HG03097 (cell line): ENCODE measurements around the gene QSOX1.
"Not testable (repeated sequence)": the region's sequence is repeated elsewhere in the genome, so short reads cannot be mapped to it uniquely, and the experiment has no call there.

Experiments used
- ATAC-seq: cut with Tn5 transposase; IDR thresholded peaks from one replicate; pipeline ENCODE4 v1.9.1; 2021; ENCODE audit not compliant: unreplicated experiment, low FRiP score

Gene QSOX1

DNA sequence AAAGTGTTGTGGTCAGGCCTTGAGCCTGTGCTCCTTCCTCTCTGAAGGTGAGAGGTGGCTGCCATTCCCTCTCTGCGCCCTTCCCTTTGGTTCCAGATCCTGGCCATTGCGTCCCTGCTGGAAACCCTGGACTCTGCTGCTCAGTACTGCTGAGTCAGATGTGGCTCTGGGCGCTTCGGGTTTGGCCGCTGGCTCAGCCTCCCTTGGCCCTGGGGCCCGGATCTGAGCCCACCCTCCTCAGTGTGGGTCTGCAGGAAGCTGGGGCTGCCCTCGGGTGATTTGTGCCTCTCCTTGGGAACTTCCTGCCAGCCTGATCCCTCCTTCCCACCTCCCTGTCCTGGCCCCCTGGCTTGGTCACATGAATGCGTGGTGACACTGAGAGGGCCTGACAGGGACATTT lies 32.2 kb downstream of the QSOX1 start:
- ATAC-seq, result no peak

DNA sequence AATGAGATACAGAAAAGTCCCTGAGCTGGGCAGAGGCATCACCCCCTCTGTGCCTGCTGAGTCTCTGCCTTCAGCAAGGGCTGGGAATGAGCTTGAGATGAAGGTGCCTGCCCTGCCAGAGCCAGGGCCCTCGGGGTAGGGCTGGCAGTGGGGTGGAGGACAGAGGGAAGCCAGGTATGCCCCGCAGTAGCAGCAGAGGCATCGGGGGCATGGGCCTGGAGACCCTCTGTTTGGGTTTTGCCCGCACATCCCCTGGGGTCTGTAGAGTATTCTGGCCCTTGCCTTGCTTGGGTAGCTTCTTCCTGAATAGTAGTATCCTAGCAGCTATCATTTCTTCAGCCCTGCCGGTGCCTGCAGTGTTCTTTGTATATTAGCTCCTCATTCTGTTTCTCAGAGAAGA lies 33.0 kb downstream of the QSOX1 start:
- ATAC-seq, result no peak

DNA sequence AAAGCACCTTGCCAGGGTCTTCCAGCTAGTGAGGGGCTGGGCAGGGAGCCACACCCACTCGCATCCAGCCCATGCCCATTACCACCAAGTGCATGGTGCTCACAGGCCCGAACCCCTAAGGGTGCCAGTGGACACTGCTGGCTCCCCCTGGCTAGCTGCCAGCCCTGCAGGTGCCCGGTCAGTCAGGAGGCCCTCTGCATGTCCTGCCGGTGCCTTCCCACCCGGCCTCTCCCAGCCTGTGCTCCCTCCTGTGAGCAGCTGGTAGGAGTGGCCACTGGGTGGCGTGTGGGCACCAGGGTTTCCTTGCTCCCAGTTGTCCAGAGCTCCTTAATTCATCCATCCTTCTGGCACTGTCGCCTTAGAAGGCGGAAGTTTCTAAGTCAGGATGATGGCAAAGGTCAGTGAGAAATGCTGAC lies 33.4 kb downstream of the QSOX1 start:
- ATAC-seq, result no peak

DNA sequence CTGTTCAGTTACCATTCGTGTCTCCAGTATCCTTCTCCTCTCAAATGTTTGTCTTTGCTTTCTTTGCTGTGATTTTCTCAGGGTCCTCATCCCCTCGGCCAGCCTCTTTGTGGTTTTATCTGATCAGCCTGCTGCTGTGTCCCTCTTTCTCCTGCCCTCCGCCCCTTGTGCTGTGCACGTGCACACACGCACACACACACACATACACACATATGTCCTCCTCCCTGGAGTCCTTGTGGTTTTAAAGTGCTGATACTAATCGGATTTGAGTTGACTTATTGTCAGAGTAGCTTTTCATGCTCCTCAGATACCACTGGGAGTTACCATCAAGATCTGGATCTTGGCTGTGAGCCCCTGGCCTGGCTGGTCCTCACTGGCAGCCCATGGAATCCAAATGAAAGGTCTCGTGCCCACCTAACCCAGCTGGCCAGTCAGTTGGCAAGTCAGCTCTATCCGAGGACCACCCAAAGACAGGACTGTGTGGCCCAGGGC lies 34.1 kb downstream of the QSOX1 start:
- ATAC-seq, result no peak

DNA sequence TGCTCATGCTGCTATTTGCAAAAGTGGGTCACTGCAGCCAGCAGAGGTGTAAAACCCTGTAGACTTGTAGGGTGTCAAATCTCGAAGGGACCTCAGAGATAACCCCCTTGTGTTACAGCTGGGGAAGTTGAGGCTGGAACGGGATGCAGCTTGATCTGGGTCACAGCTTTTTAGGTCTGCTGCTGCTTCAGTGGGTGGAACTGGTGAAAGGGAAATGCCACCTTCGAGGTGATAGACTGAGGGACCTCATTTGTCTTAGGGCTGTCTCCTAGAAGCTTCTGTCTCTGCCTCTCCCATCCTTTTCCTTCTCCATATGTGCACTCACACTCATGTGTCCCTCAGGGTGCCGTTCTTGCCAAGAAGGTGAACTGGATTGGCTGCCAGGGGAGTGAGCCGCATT lies 35.4 kb downstream of the QSOX1 start:
- no peak for ATAC-seq

DNA sequence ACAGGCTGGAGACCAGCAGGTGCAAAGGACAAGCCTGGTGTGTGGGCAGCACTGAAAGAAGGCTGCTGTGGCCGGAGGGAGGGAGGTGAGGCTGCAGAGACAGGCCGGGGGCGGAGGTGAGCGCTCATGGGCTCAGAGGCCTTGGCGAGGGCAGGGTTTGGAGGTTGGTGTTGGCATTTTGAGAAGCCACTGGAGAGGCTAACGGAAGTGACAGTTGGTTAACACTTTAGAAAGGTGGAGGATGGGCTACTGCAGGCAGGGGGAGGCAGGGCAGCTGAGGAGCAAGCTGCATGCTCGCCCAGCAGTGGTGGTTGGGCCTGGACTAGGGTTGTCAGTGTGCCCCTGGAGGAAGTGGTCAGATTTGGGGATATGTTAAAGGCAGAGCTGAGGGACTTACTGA lies 37.5 kb downstream of the QSOX1 start:
- no peak for ATAC-seq

DNA sequence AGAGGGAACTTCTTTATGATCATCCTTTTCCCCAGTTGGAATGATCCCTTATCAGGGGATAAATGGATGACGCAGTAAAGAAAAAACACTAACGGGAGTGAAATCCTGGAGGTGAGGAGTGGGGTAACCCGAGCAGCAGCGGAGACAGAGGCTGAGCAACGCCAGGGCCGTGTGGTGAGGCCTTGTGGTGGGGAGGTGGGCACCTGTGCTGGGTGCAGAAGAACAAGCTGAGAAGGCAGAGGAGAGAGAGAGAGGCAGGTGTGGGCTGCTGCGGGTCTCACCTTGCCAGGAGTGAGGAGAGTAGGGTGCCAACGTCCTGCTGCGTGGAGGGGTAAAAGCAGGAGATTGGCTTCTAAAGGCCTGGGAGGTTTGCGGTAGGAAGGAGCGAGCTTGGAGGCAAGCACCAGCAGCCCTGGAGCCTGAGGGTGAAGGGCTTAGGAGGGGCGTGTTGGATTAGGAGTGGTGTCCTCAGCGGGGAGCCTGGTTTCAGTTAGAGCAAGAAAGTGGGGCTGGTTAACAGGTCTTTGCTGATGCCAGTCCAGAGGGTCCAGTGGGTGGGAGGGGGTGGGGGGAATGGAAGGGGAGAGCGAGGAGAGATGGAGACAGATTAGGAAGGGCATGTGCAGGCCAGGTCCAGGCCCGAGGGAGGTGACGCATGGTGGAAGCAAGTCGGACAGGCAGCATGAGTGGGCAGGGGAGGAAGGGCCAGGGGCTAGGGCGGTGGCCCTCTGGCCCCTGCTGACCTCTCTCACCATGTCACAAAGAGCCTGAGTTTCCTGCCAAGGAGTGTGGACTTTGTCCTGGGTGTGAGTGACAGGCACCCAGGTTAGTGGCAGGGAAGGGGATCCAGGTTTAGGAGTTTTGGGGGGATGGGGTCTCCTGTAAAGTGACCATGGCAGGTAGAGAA lies 38.7 kb downstream of the QSOX1 start:
- no peak for ATAC-seq

DNA sequence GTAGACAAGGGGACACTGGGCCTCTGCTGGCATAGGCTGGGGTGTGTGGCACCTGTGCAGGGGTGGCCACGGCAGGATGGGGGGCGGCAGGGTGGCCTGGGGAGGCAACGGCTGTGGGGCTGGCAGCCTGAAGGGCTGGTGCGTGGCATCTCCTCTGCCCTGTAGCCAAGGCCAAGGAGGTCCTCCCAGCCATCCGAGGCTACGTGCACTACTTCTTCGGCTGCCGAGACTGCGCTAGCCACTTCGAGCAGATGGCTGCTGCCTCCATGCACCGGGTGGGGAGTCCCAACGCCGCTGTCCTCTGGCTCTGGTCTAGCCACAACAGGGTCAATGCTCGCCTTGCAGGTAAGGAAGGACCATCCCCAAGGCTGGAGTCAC lies 39.4 kb downstream of the QSOX1 start:
- no peak for ATAC-seq

DNA sequence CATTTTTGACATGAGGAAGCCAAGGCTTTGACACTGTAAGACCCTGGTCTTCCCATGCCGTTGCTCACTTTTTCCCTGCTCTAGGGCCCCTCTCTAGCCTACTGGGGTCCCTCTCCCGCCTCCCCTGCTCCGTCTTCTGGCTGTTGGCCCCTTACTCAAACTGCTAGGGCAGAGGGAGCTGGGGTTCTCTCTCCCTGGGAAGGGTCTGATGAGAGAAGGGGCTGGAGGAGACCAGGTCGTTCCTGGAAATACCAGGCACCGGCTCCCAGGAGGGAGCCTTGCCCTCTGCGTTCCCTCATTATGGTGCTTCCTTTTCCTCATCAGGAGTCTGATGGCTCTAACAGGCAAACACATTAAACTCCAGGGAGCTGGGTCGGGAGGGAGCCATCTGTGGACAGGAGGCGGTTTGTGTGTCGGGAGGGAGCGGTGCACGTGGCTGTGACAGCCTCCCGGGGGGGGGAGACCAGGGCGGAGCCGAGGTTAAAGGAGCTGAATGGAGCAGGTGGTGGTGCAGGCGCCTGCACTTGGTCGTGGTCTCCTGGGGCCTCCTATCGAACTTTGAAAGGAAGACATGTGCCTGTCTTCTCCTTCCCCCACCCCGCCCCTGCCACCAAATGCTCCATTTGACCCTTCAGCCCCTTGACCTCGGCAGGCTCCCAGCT lies 40.0 kb downstream of the QSOX1 start:
- no peak for ATAC-seq

DNA sequence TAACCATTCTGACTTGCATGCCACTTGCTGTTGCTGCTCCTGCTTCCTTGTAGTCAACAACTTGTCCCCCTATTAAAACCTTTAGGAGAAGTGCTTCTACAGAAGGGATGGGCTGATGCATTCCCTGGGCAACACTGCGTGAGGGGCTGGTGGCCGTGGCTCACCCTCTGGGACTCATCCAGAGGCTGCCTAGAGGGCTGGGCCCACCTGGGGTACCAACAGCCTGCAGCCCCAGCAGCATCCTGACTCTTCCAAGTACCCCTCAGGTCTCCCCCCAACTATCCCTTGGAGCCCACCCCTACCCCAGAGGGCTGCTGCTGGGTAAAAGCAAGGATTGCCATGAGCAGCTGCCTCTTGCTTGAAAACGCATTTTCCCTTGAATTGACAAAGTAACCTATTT lies 40.7 kb downstream of the QSOX1 start:
- no peak for ATAC-seq

DNA sequence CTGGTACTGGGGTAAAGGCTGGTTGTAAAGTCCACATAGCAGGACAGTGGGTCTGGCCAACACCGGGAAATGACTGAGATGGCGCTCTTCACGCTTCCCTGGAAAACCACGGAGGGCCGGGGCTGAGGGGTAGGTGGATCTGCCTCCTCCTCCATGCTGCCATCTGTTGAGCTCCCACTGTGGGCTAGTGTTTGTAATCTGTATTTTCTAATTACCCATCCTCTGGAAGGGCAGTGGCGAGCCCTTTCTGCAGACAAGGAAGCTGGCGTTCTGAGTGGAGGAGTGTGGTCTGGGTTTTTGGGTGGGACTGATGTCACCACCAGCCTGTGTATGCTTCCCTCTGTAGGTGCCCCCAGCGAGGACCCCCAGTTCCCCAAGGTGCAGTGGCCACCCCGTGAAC lies 41.2 kb downstream of the QSOX1 start:
- ATAC-seq, result no peak

DNA sequence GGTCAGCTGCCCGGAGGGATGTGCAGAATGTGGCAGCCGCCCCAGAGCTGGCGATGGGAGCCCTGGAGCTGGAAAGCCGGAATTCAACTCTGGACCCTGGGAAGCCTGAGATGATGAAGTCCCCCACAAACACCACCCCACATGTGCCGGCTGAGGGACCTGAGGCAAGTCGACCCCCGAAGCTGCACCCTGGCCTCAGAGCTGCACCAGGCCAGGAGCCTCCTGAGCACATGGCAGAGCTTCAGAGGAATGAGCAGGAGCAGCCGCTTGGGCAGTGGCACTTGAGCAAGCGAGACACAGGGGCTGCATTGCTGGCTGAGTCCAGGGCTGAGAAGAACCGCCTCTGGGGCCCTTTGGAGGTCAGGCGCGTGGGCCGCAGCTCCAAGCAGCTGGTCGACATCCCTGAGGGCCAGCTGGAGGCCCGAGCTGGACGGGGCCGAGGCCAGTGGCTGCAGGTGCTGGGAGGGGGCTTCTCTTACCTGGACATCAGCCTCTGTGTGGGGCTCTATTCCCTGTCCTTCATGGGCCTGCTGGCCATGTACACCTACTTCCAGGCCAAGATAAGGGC lies 41.9 kb downstream of the QSOX1 start:
- no peak for ATAC-seq

DNA sequence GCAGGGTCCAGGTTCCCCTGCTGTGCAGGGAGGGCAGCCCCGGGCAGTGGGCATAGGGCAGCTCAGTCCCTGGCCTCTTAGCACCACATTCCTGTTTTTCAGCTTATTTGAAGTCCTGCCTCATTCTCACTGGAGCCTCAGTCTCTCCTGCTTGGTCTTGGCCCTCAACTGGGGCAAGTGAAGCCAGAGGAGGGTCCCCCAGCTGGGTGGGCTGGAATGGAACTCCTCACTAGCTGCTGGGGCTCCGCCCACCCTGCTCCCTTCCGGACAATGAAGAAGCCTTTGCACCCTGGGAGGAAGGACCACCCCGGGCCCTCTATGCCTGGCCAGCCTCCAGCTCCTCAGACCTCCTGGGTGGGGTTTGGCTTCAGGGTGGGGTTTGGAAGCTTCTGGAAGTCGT lies 42.6 kb downstream of the QSOX1 start:
- ATAC-seq, result no peak

DNA sequence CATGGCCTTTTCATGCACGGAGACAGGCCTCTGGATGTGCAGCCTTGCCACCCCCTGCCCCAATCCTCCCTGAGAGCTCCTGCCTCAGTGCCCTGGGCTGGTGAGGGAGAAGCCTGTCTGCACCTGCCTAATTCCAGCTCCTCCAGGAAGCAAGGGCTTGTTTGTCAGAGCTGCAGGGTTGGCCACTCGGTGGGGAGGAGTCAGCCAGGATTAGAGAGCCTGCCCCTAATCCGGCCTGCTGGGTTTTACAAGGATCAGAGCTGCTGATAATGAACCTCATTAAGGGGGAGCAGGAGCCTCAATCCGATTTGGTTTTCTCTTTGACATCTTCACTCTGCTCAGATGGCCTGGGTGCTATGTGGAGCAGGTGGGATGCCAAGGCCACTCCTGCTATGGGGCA lies 43.5 kb downstream of the QSOX1 start:
- ATAC-seq, result no peak

DNA sequence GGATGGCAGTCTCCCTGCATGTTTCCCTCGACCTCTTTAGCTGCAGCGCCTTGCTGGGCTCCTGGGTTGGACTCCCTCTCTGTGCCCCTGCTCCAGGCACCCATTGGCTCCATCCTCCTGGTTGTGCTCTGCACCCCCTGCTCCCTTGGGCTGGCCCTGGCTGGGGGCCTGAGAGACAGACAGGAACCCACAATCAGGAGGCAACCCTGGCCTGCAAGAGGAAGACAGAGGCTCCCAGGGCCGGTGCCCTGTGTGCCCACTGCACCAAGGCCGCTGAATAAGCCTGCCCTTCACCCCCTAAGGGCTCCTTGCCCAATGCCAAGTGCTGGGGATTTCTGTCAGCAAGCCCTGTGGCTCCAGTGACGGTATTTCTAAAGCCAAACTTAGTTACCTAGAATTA lies 43.9 kb downstream of the QSOX1 start:
- ATAC-seq, result no peak

DNA sequence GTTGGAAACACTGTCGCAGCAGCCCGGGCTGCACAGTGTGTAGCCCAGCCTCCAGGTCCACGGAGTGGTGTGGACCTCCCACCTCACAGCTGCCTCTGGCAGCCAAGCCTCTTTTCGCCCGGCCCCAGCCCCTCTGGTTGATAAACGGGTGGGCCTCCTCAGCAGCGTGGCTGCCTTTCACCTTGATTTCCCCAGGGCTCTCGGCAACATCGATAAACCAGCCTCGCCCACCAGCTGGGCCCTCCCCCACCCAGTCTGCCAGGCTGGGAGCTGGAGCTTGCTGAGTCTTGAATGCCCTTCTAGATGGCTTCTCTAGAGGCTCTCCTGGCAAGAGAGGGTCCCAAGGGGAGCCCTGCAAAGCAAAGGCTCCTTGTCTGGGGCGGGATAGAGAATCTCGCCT lies 44.3 kb downstream of the QSOX1 start:
- no peak for ATAC-seq

DNA sequence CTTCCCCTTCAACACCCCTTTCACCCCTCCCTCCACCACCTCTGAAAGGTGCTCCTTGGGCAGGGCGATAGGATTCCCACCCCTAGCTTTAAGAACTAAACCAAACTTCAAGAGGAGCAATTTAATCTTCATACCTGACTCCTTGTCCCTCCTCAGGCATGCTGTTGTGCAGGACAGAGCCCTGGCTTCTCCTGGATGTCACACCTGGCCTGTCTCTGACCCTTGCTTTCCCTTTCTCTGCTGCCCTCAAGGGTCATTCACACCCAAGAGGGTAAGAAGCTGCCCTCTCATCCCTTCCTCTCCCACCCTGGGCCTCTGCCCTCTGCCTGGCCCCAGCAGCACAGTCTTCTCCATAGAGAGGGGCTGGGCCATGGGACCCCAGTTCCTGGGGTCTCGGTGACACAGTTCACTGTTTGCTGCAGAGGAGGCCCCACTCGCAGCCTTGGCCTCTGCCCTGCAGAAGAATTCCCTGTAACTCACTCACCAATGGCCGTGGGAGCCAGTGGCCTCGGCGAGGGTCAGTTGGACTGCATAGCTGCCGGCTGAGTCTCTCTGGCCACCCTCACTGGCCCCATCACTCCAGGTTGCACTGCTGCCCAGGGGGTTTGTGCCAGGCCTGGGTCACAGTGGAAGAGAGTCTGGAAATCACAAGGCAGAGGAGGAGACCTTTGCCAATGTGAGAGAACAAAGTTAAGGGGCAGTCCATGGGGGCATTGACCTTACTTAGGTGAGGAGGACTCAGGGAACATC lies 47.0 kb downstream of the QSOX1 start:
- ATAC-seq, result no peak

DNA sequence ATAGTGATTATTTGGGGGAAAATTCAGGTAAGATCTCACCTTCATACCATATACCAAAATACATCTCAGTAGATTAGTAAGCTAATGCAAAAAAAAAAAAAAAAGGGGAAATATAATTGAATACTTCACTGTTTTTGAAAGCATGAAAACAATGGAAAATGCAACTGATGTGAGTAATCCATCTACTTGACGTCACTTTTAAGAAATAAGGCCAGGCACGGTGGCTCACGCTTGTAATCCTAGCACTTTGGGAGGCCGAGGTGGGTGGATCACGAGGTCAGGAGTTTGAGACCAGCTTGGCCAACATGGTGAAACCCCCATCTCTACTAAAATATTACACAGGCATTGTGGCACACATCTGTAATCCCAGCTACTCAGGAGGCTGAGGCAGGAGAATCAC lies 47.9 kb downstream of the QSOX1 start:
- not testable (repeated sequence) for ATAC-seq

DNA sequence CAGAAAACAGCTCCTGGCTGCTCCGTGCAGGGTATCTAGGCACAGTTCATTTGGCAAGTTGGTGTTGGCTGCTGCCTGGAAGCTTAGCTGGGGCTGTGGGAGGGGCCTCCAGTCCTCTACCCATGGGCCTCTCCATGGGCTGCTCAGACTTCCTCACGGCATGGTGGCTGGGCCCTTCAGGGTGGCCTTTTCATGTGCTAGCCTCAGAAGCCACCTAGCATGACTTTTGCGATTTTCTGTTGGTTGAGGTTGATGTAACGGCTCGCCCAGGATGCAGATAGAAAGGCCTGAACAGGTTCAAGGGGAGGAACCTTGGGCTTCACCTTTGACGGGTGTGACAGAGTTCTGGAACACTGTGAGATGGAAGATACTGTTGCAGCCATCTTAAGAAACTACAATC lies 49.6 kb downstream of the QSOX1 start:
- no peak for ATAC-seq

DNA sequence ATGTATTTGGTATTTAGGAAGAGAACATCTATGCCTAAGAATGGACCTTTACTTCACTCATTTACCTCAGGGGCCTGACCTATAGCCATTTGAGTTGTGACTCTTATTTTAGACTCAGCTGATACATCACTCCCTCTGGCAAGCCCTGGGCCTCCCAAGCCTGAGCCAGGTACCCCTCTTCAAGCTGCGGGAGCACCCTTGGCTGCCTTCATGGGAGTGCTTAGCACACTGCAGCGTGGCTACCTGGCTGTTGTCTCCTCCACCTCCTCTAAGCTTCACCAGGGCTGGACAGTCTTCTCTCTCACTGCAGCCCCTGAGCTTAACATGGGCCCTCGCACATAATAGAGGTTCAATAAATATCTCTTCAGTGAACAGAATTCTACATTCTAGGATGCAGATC lies 51.9 kb downstream of the QSOX1 start:
- no peak for ATAC-seq

DNA sequence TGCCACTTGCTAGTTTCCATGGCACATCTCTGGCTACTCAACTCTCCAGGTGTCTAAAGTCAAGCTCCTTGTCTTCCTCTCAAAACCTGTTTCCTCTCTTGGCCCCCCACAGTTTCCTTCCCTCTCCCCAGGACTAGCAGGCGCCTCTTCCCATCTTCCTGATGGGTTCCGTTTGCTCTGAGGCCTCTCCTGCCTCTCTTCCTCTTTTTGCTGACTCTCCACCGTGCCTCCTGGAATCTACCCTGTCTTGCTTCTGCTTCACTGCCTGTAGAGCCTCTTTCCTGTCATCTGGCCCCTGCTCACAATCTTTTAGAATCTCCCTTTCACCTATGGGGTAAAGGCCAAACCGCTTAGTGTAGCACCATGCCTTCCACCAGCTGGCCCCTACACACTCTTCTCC lies 53.6 kb downstream of the QSOX1 start:
- ATAC-seq, result no peak
